GM19043 (cell line): ENCODE results near the gene RCVRN.
"Not testable (repeated sequence)": the region's sequence is repeated elsewhere in the genome, so short reads cannot be mapped to it uniquely, and the experiment has no call there.

Experiments
- ATAC-seq: cut with Tn5 transposase; IDR thresholded peaks from one replicate; pipeline ENCODE4 v1.9.1; 2021; ENCODE audit warnings: low read depth; ENCODE audit not compliant: unreplicated experiment

The RCVRN gene

DNA sequence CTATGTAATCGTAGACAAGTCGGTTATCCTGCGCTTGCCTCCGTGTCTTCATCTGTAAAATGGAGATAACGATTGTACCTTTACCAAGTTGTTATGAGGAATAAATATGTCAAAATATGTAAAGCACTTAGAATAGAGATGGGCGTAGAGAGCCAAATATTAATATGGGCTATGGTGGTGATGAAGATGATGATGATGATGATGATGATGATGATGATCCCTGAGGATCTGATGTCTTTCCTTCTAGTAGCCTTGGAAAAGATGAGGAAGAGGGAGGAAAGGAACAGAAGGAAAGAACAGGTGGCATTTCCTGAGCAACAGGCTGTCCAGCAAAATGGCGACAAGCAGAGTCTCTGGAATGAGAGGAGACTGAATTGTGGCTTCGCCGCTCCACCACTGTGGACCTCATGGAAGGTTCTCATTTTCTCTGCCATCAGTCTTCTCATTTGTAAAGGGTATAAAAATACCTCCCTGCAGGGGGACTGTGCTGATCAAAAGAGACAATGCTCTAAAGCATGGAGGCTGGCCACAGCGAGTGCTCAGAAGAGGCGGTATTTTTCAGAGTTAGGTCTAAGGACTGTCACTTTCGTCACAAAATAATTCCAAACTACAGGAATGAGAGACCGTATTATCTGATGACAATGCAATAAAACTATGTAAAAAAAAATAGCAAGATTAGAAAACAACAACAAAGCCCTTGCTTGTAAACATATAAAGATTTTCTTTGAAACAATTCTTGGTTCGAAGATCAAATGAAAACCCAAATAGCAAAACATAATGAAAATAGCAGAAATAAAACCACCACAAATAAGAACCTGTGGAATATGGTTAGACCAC lies 17.2 kb upstream of the RCVRN start:
- ATAC-seq: no peak

DNA sequence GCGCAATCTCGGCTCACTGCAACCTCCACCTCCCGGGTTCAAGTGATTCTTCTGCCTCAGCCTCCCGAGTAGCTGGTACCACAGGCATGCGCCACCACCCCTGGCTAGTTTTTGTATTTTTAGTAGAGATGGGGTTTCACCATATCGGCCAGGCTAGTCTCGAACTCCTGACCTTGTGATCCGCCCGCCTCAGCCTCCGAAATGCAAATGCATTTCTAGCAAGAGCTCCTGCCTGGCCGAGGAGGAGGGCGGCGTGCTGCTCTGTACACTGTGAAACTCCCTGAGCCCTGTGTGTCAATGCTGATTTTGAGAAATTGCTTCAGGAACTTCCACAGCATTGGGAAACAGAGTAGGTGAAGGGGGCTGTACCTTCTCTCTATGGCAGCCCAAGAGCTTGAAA lies 16.1 kb upstream of the RCVRN start:
- ATAC-seq: not testable (repeated sequence)

DNA sequence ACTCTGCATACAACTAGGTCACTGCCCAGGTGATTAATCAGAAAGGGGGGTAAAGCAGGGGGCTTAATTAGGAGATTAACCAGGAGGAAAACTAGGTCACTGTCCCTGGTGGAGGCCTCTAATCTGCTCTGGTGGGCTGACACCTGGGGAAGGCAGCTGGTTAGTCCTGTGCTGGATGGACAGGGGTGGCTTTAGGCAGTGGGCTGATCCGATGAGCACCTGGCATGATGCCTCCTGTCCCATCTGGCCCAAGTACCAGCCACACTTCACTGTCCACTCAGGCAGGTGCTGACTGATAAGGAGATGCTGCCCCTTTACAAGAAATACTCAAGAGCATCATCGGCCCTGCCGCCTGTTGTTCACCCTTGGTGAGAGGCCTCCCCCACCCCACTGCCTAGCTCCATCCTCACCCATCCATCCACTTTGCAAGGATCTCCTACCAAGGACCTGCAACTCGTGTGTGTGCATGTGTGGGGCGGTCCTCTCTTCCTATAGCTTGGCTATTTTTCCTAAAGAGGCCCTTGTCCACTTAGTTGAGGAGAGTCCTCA lies 13.8 kb upstream of the RCVRN start:
- no peak for ATAC-seq

DNA sequence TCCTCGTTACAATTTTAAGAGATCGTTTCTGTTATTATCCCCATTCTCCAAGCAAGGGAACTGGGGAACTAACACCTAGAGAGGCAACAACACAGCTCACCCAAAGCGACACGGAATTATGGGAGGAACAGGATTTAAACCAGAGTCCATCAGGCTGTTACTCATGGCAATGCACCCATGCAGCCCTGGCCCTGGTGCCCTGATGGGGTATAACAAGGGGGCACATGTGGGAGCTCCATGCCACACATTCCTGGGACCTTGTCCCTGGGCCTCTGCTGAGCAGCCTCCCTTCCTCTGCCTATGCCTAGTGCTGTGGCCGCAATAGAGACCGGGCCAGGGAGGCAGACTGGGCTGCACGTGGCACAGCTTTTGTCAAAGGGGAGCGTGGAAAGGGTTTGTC lies 13.3 kb upstream of the RCVRN start:
- ATAC-seq: no peak

DNA sequence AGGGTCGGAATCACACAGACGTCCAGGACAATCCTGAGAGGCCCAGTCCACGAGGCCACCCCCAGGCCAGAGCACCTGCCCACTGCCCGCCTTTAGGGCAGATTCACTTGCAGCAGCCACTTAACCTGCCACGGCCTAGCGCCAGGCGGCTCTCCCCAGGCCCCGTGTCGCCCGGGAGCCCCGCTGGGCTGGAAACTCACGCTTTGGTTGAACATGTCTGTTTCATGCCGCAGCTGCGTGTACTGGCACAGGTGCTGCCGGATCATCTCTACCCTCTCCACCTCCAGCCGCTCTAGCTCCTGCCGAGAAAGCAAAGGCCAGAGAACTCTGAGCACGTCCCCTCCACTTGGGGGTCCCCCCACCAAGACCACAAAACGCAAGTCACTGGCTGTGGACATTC lies 12.7 kb upstream of the RCVRN start:
- ATAC-seq: no peak

DNA sequence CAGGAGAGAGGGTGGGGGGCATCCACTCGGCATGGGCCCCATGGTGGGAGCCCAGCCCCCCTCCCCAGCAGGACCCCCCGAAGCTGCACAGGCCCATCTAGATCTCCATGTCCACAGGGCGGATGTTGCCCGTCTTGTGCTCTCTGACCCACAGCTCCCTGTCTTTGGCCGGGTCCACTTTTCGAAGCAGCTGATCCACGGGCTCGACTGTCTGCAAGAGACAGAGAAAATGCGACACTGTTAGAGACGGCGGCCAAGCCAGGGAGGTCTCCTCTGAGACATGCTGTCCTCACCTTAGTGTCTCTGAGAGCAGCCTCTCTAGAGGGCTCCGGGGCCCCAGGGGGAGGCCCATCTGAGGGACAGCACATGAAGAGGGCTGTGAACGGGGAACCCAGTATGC lies 12.1 kb upstream of the RCVRN start:
- no peak for ATAC-seq

DNA sequence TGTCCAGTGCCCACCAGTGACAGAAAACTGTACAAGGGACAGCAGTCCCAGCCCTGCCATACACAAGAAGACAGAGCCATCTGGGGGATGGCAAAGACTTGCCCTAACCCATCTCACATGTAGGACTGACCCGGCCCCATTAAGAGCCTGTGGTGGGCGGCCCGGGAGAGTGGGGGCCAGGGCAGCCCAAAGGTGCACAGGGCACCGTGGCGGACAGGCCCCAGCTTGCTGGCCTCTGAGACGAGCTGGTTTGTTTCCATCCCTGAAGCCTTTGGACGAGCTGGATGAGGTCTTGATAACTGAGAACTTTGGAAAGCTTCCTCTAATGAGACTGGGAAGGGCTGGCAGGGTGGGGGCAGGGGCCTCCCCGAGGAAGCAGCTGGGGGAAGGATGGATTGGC lies 11.0 kb upstream of the RCVRN start:
- no peak for ATAC-seq

DNA sequence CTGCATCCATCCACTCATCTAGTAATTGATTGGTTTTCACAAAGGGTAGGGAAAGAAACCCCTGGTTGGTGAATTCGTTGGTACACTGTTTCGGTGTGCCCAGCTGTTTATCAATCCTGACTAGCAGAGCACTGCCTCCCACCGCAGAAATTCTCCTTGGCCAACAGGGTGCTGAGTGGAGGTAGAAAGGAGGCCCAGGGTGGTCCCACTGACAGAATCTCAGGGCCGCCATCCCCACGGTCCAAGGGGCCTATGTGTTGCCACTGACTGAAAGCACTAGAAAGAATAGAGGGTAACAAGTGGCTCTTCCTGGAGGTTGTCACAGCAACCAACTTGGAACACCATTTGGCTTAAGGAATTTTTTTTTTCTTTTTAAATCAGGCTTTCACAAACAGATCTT lies 8.4 kb upstream of the RCVRN start:
- ATAC-seq: no peak

DNA sequence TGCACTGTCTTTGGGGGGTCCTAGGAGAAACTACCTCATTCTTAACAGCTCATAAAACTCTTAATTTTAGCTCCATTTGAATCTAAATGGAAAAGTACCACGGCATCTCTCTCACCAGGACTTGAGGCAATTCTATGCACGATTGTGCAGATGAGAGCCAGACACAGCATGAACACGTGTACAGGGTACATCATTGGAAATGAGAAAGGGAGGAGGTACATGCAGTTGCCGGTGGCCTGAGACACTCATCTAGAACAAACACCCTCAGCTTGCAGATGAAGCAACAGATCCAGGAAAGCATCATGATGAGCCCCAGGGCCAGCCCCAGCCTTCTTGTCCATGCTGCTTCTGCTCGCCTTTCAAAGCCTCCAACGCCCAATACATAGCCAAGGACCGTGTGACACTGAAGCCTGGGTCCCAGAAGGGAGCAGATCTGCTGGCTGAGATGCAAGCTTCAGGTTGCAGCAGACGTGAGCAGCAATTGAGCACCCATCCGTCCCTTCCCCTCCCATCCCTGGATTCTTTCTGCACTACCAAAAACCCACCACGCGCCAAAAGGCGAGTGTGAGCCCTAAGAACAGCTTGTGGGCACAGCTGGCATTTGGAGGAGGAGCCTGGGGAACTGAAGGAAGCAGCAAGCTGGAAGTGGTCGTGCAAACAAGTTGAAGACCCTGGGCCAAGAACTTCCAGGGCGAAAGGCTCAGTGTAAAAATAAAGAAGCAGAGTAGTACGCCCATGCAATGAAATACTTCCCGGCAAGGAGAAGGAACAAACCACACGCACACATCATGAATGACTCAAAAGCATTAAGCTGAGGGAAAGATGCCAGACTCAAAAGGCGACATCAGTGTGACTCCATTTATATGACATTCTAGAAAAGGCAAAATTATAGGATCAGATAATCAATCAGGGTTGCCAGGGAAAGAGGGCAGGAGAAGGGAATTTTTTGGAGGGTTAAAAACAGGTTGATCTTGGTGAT lies 7.3 kb upstream of the RCVRN start:
- ATAC-seq: no peak

DNA sequence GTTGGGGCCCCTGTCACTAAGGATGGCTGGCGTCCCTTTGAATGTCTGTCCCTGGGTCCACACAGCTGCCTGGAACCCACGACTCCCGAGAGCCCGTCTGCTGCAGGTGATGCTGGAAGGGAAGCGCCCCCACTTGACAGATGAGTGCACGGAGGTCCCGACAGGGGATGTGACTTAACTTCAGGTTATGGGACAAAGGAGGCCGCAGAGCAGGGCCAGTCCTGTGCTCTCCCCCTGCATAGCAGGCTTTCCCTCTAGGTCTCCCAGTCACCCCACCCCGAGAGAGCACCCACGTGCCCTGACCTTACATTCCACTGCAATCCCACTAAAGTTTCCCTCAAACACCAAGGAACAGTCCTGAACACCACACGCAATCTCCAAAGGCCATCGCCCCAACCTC lies 6.0 kb upstream of the RCVRN start:
- ATAC-seq: no peak

DNA sequence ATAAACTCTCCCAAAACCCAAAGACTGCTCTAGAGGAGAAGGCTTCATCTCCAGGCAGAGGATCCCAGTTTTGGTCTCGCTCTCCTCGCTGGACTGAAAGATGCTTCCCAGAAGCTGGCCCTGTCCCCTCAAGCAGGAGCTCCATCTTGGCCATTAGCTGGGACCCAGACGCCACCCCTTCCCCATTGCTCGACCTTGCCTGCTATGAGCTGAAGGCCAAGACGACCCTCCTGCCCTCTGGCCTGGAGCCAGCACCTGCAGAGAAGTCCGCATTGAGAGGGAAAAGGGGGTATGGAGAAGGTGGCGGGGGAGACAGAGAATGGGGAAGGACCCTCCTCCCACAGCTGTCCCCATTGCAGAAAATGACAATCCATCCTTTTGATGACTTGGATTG lies 3.6 kb upstream of the RCVRN start:
- no peak for ATAC-seq

DNA sequence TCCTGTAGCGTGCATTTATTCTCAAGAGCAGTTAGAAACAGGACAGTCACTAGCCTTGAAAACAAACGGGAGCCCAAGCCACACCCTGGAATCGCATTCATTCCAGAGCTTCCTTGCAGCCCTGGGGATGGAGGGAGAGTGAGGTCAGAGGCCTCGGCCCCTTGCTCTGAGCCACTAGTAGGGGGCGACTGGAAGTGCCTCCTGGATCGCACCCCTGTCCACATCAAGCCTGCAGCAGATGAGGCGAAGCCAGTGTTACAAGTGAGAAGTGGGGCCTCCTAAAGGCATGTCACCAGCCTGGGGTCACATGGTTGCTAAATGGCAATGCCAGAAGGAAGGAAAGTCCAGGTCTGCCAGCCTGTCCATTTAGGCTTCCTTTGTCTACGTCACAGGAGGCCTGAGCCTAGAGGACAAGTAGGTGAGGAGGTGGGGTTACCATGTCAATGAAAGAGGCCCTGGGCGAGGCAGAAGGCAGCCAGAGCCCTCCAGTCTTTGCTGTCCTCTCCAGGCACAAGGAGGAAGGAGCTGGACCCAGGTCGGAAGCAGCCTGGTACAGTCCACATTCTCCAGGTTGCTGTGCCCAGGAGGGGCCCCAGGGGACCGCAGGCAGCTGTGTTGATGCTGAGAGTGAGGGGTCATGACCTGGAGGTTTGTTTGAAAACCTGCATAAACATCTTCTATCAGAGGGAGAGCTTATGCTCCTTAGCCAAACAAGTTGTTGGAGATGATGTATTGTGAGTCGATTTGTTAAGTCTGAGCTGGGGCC lies 3.0 kb upstream of the RCVRN start:
- ATAC-seq: no peak

DNA sequence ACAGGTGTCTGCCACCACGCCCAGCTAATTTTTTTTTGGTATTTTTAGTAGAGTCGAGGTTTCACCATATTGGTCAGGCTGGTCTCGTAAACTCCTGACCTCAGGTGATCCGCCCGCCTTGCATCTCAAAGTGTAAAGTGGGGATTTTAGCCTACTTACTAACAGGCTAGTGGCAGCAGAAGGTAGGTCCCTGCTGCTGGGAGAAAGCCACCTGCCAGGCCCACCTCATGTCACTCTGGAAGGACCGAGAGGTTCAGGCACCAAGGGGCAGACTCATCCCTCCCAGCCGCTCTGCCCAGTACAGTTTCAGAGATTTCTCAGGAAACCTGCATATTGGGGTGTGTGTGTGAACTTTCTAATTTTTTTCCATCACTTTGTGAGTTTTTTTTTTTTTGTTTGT lies 2.1 kb upstream of the RCVRN start:
- no peak for ATAC-seq

DNA sequence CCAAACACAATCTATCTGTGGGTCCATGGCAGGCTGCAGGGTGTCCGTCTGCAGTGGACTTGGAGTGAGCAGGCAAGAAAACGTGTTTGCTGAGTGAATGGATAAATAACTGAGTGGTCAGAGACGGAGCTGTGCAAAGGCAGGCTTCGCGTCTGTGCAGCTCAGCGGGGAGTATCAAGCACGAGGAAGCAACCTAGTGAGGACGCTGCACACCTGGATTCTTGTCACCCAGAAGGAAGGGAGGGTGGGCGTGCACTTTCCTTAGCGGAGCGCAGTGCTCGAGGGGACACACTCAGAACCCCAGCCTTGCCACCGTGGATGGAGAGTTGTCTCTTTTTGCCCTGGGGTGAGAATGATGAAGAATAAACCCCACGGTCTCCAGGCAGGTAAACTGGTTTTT lies 1.5 kb upstream of the RCVRN start:
- ATAC-seq: no peak

DNA sequence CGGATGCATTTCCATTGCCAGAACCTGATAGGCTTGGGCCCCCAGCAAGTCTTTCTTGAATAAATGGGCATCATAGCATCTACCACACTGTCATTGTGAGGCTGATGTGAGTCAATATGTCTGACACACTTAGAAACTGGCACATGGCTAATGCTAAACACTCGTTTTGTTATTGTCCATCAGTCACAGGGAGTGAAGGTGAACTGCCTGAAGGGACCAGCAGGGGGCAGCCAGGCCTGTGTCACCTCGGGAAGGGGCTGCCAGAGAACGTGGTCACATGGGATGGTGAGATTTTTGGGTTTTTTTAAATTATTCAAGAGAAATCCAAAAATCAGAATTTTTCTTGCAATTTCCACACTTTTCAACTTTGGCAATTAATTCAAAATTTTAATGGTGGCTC lies 831 bp upstream of the RCVRN start:
- no peak for ATAC-seq

DNA sequence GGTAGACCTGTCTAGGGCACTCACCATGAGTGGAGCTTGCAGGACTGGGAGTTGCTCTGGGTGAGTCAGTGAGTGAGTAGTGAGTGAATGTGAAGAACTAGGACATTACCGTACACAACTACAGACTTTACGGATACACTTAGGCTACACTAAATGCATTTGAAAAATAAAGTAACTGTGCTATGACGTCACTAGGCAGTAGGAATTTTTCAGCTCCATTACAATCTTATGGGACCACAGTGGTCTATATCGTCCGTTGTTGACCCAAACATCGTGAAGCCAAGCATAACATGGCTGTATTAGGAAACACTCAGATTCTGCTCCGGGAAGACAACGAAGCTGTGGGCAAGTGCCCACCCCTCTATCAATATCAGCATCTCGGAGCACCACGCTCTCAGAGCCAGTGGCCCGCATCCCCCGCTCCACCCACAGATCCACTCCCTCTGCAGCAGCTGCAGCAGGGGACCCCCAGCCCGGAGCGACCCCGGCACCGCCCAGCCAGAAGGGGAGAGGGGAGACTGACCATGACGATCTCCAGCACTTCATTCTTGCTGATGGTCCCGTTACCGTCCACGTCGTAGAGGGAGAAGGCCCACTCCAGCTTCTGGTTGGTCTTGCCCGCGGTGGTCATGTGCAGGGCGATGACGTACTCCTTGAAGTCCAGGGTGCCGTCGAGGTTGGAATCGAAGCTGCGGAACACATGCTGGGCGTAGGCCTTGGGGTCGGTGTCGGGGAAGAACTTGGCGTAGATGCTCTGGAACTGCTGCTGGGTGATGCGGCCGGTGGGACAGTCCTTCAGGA lies 594 bp downstream of the RCVRN start:
- no peak for ATAC-seq

DNA sequence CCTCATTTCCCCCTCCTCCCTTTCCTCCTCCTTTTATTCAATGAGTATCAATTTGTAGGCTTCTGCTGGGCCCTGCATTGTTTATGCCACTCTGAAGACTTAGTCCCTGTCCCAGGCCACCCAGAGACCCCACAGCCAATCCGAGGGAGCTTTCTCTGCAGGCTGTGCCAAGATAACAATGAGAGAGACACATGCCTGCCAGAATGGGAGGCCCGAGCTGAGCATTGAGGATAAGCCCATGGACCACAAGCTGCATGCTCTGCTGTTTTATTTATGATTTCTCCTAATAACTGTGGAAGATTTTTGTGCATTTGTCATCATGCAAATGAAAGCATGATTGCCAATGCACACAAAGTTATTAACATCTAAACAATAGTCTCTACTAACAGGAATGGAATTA lies 3.0 kb downstream of the RCVRN start:
- ATAC-seq: no peak

DNA sequence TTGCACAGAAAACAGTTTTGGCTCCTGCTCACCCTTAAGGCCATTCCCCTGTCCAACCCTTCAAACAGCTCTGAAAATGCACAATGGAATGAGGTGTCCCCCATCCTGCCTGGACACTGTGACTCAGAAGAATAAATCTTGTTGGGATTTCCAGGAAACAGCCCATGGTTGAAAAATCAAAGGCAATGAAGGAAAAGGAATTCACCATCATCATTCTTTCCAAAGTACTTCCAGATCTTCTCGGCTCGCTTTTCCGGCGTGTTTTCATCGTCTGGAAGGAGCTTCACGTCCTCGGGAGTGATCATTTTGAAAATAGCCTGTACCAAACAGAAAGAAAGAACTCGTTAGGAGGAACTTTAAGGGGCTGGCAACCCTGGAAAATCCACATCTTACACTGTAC lies 4.3 kb downstream of the RCVRN start:
- no peak for ATAC-seq

DNA sequence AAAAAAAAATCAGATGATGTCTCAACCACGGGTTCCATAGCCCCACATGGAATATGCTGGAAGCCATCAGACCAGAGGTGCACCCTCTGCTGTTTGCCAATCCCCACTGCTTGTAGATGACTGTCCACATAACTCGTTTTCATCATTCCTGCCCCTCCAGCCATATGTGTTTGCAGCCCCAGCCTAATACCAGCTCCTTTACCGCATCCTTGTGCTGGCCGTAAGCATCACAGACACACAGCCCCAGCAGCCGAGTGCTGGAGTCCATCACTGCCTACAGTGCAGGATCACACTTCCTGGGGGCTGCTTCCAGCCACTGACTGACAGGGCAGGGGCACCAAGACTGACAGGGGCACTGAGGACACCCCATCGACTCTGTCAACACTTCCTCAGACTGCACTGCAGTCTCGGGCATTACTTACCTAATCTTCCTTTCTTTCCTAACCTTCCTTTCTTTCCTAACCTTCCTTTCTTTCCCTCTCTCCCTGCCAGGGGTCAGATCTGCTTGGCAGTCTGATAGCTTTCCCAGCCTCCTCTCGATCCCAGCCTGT lies 5.0 kb downstream of the RCVRN start:
- ATAC-seq: no peak
